AG09309 (cell line): ENCODE results near the gene RILPL1.
A peak's percentile ranks its signal among the peaks of the same experiment; 100 is the strongest.
"Not testable (repeated sequence)": the region's sequence is repeated elsewhere in the genome, so short reads cannot be mapped to it uniquely, and the experiment has no call there.

Experiments used
- DNase-seq: peaks from one replicate; pipeline ENCODE4 v3.0.0-alpha.2; 2010; ENCODE audit warnings: low read depth
- H3K4me3 ChIP-seq: 2 replicates; pipeline ENCODE4 v1.5.1; 2011; ENCODE audit warnings: mild to moderate bottlenecking, low read depth, low read length, moderate library complexity; ENCODE audit not compliant: control insufficient read depth
- TF ChIP-seq, protein P1 (sequence below): IDR thresholded peaks from 2 replicates; pipeline ENCODE4 v1.5.1; 2011; ENCODE audit warnings: mild to moderate bottlenecking, low read depth, low read length, inconsistent platforms; ENCODE audit not compliant: insufficient read depth, control insufficient read depth; ENCODE audit errors: missing control alignments

Gene RILPL1

DNA sequence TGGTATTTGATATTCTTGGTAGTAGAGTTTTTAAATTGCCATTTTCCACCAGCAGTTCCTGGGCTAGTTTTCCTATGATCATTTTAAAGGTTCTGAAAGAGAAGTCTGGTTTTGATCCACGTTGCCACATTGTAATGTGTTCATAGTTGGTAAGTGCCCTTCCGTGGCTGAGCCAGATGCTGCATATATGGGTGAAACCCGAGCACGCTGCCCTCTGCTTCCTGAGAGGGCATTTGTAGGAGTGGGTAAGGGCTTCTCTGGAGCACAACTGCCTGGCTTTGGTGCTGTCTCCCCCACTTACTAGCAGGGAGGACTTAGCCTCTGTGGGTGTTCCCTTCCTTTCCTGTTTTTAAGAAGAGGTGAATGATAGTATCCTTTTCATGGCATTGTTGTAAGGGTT, 68.4 kb downstream of the RILPL1 start:
- no peak for DNase-seq
- TF ChIP-seq, protein P1, sequence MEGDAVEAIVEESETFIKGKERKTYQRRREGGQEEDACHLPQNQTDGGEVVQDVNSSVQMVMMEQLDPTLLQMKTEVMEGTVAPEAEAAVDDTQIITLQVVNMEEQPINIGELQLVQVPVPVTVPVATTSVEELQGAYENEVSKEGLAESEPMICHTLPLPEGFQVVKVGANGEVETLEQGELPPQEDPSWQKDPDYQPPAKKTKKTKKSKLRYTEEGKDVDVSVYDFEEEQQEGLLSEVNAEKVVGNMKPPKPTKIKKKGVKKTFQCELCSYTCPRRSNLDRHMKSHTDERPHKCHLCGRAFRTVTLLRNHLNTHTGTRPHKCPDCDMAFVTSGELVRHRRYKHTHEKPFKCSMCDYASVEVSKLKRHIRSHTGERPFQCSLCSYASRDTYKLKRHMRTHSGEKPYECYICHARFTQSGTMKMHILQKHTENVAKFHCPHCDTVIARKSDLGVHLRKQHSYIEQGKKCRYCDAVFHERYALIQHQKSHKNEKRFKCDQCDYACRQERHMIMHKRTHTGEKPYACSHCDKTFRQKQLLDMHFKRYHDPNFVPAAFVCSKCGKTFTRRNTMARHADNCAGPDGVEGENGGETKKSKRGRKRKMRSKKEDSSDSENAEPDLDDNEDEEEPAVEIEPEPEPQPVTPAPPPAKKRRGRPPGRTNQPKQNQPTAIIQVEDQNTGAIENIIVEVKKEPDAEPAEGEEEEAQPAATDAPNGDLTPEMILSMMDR, result no peak
- no peak overlapping the region for H3K4me3 ChIP-seq

DNA sequence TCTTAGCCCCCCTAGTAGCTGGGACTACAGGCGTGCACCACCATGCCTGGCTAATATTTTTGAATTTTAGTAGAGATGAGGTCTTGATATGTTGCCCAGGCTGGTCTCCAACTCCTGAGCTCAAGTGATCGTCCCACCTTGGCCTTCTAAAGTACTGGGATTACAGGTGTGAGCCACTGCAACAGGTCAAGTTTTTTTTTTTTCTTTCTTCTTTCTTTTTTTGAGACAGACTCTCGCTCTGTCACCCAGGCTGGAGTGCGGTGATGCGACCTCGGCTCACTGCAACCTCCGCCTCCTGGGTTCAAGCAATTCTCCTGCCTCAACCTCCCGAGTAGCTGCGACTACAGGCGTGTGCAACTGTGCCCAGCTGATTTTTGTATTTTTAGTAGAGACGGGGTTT, 70.3 kb downstream of the RILPL1 start:
- DNase-seq, H3K4me3 ChIP-seq: not testable (repeated sequence)

DNA sequence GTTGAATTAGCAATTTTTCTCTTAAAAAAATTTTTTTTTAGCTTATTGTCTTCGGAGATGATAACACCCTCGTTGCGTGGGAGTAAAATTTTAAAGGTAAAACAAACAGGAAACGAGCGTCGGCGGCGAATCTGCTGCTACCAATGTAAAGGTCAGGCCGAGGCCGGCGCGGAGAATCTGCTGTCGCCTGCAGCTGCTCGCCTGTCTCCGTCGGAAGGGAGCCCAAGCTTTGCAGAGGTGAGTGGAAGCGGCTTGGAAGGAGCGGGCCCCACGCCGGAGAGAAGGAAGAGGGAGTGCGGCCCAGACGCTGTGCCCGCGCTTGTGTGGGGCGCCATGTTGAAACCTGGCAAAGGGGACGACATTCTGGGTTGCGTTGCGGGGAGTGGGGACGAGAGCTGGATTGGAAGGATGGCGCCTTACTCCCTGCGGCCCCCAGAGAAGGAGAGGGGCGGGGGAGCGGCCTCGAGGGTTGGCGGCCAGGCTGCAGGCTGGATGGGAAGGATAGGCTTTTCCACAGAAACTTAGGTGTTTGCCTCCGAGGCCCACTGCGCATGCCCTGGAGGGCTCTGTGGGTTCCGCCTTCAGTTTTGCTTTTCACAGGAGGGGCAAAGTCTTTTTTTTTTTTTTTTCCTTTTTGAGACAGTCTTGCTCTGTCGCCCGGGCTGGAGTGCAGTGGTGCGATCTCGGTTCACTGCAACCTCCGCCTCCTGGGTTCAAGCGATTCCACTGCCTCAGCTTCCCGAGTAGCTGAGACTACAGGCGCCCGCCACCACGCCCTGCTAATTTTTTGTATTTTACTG, 75.3 kb downstream of the RILPL1 start, which contains the start of gene SNRNP35:
TSS of gene SNRNP35 (plus strand) at position 160 of the 800 bp plus-strand sequence. CDS start 7,402 bp downstream, outside the sequence.
- TF ChIP-seq, protein P1, result no peak

DNA sequence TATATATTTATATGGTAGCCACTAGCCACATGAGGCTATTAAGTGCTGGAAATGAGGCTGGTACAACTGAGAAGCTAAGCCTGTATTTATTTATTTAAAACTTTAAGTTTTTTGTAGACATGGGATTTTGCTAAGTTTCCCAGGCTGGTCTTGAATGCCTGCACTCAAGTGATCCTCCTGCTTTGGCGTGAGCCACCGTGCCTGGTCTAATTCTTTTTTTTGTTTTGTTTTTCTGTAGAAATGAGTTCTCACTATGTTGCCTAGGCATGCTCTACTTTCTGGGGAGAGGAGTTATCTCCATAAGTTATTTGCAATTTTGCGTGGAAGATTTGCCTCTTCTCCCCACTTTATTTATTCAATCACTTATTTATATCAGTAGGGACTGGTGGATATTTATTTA, 80.4 kb downstream of the RILPL1 start:
- DNase-seq, result no peak
- no peak overlapping the region for H3K4me3 ChIP-seq
- TF ChIP-seq, protein P1, result no peak

More for the DNA sequence above, 75.3 kb downstream of the RILPL1 start, which contains the start of gene SNRNP35:
- peak; percentile 41 for DNase-seq
- H3K4me3 ChIP-seq, result peak within 1 kb of the TSS; percentile 79

DNA sequence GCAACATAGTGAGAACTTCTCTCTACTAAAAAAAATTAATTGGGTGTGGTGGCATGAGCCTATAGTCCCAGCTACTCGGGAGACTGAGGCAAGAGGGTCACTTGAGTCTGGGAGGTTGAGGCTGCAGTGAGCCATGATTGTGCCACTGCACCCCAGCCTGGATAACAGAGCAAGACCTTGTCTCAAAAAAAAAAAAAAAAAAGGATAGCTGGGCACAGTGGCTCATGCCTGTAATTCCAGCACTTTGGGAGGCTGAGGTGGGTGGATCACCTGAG, 81.3 kb downstream of the RILPL1 start:
- DNase-seq, H3K4me3 ChIP-seq: not testable (repeated sequence)

DNA sequence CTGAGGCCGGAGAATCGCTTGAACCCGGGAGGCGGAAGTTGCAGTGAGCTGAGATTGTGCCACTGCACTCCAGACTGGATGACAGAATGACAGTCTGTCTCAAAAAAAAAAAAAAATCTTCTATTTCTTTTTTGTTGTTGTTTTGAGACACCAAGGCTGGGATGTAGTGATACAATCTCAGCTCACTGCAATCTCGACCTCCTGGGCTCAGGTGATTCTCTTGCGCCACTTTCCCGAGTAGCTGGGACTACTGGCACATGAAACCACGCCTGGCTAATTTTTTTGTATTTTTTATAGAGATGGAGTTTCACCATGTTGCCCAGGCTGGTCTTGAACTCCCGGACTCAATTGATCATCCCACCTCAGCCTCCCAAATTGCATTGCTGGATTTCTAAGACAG, 82.9 kb downstream of the RILPL1 start:
- TF ChIP-seq, protein P1, result no peak
- no peak for DNase-seq
- no peak overlapping the region for H3K4me3 ChIP-seq

DNA sequence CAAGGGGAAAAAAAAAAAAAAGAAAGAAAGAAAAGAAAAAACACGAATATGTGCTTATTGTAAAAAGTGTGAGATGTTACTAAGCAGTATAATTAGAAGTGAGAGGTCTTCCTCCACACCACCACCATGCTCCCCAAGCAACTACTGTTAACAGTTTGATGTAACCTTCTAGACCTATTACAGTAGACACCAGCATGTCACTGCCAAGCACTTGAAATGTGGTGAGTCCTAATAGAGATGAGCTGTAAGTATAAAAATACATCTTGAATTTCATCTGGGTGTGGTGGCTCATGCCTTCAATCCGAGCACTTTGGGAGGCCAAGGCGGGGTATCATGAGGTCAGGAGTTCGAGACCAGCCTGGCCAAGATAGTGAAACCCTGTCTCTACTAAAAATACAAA, 83.7 kb downstream of the RILPL1 start:
- DNase-seq, result no peak
- H3K4me3 ChIP-seq, result no peak overlapping the region

DNA sequence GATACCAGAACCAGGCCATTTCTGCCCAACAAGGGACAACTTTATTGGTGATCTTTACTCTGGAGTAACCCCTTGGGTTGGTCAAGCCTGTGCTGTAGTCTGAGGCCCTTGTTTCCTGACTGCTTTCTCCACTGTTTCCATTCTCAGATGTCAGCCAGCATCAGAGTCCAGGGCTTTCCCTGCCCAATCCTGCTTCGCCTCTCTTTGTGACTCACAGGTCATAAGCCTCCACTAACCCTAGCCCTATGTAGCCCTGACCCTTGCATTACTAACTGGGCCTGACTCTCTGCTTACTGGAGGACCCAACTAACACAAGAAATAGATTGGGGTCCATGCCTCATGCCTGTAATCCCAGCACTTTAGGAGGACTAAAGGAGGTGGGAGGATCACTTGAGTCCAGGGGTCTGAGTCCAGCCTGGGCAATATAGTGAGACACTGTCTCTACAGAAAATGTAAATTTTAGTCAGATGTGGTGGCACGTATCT, 84.2 kb downstream of the RILPL1 start:
- TF ChIP-seq, protein P1, result no peak
- no peak for DNase-seq
- H3K4me3 ChIP-seq, result no peak overlapping the region

More for the DNA sequence above, 83.7 kb downstream of the RILPL1 start:
- TF ChIP-seq, protein P1, result no peak
